GM18873 (cell line): ENCODE results near the gene KRTAP8-1.

ENCODE experiments used
- ATAC-seq: cut with Tn5 transposase; IDR thresholded peaks from one replicate; pipeline ENCODE4 v1.9.1; 2021; ENCODE audit warnings: mild to moderate bottlenecking, moderate library complexity, moderate number of reproducible peaks; ENCODE audit not compliant: unreplicated experiment, low FRiP score

Gene KRTAP8-1, protein sequence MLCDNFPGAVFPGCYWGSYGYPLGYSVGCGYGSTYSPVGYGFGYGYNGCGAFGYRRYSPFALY

DNA sequence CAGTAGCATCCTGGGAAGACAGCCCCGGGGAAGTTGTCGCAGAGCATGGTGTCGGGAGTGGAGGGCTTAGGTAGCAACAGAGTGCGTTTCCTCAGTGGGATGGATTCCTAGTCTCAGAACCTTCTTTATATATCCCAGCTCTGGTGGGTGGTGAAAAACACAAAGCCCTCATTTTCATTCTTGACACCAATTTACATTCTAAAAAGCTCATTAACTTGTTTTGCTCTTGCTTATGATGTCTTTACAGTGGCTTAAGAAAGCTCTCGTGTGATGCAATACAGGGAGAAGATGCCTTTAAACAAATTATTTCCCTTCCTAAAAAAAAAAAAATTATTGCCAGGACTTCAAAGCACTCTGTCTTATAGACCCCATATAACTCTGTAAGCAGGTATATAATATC, at the start of gene KRTAP8-1:
KRTAP8-1 (minus strand) TSS at position 101 of the 400 bp plus-strand sequence; CDS start at position 47, 54 bp downstream.
- no peak for ATAC-seq

DNA sequence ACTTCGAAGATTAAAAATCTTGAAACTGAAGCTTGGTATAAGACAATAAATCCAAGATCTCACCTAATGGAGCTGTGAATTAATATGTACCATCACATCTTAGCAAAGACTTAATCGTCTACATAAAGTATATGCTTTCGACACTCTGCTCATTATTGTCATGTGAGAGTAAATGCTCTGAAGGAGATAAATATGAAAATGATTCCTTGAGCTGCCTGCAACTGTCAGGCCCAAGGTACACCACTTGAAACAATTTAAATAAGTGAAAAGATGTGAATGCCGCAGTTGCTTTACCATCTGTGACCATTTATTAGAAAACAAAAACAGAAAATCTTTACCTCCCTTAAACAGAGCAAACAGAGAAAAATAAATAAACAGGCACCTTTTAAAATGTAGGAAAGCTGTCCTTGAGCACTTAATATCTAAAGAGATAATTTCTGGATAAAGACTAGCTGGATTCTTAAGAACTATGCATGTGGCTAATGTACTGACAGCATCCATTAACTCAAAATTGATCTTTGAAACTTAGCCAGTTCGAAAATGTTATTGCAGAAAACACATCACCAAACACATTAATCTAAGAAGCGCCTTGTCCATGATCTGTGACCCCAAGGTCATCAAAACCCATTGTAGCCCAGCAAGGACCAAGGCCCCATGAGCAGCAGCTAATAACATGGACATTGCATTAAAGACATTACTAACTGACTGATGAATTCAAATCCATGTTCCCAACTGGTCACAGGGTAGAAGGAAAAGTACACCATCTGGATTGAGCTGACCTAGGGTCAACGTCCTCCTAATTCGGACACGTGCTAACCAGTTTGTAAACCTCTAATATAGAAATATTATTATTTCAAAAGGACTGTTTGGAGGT, 34.8 kb upstream of the KRTAP8-1 start:
- ATAC-seq: no peak

DNA sequence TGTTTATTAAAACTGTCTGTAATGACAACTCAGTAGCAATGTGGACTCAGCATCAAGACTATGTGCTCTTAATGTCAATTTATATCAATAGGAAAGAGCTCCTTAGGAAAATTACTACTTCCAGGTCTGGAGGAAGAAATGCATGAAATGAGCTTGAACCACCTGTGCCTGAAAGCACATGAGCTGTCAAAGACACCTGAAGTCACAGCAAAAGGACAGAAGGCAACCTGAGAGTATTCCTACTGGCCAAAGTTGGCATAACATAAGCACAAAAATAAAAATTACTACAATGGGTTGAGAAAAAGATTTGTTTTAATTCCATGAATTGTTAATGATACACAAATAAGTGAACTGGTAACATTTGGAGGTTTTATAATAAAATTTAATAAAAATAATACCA, 29.9 kb upstream of the KRTAP8-1 start:
- no peak for ATAC-seq

DNA sequence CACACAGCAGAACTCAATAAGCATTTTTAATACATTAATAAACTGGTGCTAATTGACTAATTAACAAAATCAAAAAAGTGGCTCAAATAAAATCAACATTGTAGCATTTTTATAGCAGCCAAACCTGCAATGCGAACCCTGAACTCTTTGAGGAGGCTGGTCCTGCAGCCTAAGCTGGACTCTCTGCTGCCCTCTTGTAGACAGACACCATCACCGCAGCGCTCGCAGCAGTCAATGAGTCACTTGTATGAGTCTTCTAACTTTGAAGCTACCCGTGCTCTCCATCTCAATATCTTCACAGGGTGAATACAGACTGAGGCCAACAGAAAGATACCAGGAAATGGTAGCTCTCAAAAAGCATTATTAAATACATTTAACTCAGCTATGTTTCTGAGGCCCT, 26.2 kb upstream of the KRTAP8-1 start:
- ATAC-seq: no peak

DNA sequence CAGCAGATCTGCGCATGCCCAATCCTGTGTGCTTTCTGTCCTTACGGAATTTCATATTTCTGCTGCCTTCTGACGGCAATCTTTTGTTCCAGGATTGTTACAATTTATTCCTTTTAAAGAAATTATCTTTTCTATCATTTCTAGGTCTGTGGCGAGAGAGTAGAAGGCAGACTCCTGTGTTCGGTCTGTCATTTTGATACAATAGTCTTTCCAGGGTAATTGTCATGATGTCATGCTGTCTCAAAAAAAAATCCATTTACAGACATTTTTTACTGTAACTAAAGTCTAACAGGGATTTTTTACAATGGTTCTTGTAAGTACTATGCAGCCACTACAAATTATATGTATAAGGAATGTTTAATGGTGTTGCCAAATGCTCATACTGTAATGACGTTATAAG, 25.5 kb upstream of the KRTAP8-1 start:
- no peak for ATAC-seq

DNA sequence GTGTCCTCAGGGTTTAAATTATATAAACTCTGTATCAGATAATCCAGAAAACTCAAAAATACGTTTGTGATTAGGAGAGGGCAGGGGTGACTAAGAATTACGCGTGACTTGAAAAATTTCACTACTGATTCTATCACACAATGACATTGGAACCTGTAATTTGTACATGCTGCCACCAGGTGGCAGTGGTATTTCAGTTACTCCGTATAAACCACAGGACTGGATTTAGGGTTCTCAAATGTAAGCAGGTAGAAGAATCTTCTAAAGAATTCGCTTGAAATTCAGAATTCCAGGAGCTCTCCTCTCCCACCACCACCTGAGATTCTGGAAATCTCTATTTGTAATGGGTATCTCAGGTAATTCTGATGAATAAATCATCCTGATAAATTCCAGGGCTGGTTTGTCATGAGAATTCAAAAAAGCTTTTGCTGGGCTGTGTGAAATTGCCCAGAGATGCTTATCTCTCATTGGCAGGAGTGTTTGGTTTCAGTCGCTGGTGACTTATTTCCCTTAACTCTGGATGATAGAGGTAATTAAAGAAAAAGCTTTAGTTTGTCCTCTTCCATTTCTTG, 18.2 kb upstream of the KRTAP8-1 start:
- no peak for ATAC-seq

DNA sequence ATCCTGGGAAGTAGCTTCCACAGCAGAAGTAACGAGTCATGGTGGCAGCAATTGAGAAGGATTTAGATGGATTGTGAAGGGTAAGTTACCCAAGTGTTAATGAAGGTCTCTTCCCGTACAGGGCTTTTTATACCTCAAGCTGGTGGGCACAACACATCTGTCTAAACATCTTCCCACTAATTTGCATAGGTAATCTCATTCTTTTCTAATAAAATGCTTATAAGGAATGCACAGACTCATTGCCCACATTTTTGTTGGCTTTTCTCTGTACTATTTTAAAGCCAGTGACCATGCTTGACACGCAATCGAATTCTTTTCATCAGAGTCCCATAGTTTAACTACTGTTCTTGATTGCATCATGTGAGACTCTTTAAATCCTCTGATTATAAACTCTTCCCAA, 16.6 kb upstream of the KRTAP8-1 start, which contains the start of gene KRTAP7-1:
KRTAP7-1 (minus strand) TSS at position 101 of the 400 bp plus-strand sequence; CDS start at position 40, 61 bp downstream.
- ATAC-seq: no peak

DNA sequence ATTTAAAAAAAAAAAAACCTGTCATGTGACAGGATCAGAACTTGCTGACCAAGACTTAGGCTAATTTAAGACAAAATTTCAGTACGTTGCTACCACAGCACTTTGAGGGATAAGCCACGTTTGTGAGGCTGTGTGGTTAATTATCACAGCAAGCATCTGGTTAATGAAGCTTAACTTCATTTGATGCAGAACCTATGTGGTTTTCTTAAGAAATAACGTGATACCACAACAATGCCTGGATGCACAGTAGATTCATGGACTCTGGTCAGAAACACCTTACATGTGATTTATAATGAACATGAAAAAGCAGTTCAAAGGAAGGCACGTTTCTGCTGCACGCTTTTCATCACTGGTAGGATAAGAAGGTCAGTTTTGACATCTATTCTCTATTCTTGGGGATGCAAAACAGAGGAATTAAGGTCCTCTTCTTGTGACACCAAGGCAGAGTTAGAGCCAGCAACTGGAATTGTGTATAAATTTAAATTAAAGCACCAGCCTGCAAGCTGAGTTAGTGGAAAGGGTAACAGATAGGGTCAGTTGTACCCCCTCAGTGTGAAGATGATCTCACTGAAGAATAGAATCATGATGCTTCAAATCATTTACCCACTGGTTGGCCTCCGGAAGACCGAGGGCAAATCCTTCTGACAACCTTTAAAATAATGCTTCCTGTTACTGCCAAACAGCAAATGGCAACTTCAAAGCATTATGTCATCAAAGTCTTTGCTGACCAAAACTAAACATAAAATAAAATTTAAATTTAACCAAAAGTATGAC, 6.0 kb upstream of the KRTAP8-1 start:
- no peak for ATAC-seq

DNA sequence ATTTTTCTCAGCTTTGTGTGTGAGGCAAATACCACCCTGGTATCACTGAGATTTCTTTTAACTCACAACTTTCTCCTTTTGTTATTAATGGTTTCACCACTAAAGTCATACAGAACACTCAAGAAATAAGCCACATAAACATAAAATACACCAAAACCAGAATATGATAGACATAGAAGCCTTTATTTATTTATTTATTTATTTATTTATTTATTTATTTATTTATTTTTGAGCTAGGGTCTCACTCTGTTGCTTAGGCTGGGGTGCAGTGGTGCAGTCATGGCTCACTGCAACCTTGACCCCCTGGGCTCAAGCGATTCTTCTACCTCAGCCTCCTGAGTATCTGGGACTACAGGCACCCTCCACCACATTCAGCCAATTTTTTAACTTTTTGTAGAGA, 12.5 kb downstream of the KRTAP8-1 start:
- no peak for ATAC-seq

DNA sequence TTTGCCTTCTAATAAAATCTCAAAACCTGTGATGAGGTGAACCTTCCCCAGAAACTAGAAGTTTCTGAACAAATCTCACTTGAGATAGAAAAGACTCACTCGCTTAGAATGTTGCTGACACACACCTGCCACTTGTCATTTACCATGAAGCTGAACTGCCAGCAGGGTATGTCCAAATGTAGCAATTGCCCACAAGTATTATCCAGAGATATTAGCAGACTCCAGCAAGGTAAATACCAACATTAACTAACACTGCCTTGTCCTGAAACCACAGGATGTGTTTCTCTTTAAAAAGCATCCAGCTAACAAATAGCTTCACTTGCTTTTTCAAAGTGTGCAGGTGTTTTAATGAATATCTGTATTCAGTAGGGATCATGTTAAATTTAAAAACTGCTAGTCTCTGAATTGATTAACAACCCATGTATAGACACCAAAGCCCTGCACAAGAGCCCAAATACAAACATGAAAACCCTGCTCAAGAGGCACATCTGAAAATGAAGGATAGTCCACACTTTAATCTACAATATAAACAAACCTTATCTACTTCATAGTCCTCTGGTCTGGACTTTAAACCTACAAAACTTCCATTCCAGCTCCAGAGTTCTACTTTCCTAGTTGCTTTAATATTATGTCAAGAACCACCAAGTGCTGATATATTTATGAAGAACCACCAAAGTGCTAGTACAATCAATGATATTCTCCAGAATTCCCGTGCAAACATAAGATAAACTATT, 19.3 kb downstream of the KRTAP8-1 start:
- ATAC-seq: no peak

DNA sequence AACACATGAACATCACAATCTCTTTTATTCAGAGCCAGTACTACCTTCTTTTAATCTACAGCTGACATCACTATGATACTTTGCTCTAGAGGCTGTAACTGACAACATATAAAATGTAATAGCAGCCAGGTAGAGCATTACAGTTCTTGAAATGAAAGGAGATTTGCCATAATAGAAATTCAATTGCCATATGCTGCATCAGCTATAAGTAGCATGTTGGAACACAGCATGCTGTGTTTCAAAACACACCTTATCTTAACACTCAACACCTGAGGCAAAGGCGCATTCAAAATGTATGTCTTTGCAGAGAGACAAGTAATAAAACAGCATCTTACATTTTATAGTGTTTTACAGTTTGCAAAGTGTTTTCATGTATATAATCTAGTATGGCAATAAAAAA, 33.8 kb downstream of the KRTAP8-1 start:
- ATAC-seq: no peak

DNA sequence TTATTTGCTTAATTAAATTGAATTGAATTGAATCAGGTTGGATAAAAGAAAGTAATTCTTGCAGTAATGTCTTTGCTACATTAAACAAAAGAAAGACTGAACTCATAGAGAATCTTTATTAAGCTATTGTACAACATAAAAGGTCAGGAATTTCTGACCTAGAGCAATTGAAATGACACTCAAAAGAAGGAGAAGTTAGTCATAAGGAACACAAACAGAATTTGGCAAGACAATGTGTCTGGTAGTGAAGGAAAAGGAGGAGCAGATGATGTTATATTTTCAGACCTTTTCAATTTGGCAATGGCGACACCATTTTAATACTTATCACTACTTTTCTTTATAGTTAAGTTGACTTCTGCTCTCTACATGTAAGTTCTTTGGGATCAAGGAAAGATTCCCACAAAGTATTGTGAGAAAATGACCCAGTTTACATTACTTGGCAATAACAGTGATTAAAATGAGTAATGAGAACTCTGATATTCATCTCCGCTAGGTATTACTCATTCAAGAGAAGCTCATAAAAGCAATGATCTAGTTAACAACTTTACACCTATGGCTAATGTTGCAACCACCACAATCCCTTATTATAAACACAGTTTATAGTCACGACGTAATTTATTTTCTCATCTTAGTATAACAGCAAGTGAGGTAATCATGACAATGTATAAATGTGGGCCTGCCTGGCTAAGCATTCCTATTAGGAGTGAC, 43.2 kb downstream of the KRTAP8-1 start:
- ATAC-seq: no peak
